Measurements from ENCODE around the gene KCNQ1.

DNA sequence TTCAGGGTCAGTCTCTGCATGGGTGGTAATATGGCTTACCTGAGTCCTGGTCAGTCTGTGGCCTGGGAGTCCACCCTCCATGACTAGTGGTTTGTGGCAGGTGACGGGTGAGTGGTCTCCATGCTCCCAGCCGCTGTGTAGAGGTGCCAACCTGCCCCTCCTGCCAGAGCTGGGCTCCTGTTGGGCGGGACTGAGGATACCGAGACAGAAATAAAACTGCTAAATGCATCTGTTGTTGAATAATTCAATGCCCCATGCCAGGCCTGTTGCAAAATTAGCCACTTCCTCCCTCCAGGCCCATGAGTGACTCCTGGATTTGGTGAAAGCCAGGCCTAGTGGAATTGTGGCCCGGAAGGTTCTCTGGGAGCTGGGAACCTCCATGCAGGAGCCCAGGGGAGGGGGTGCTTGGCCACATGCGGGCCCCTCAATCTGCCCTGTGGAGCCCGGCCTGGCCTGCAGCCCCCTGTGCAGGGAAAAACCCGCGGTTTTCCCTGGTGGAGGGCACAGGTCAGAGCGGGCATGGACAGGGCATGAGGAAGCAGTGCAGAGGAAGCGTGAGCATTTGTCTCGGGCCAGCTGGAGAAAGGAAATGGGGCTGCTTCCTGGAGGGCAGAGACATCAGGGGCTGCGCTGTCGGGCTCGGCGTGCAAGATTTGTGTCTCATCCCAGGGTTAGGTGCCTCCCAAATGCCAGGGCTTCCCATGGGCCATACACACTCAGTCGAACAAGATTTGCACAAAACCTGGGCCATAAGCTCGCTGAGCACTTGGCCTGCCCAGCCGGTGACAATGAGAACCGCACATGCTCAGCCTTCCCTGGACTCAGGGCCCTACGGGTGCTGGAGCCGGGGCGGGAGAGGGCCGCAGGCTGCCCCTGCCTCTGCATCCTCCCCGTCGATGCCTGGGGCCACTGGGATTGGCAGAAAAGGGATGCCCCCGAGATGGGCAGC, 66.9 kb downstream of the KCNQ1 start:
- TF ChIP-seq, protein P1, sequence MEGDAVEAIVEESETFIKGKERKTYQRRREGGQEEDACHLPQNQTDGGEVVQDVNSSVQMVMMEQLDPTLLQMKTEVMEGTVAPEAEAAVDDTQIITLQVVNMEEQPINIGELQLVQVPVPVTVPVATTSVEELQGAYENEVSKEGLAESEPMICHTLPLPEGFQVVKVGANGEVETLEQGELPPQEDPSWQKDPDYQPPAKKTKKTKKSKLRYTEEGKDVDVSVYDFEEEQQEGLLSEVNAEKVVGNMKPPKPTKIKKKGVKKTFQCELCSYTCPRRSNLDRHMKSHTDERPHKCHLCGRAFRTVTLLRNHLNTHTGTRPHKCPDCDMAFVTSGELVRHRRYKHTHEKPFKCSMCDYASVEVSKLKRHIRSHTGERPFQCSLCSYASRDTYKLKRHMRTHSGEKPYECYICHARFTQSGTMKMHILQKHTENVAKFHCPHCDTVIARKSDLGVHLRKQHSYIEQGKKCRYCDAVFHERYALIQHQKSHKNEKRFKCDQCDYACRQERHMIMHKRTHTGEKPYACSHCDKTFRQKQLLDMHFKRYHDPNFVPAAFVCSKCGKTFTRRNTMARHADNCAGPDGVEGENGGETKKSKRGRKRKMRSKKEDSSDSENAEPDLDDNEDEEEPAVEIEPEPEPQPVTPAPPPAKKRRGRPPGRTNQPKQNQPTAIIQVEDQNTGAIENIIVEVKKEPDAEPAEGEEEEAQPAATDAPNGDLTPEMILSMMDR (IDR thresholded peaks at IDR 0.05; ENCODE audit: extremely low read depth in 1 of 2, insufficient read depth in 1 of 2, low read depth in 1 of 2, low read length in 2 of 2), result no peak
- no peak for TF ChIP-seq MYC (IDR thresholded peaks at IDR 0.05; ENCODE audit: low read depth, low read length)
- TF ChIP-seq, protein P2, sequence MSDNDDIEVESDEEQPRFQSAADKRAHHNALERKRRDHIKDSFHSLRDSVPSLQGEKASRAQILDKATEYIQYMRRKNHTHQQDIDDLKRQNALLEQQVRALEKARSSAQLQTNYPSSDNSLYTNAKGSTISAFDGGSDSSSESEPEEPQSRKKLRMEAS (IDR thresholded peaks at IDR 0.05; ENCODE audit: insufficient read depth, insufficient read length), result no peak
- TF ChIP-seq POLR2A (IDR thresholded peaks at IDR 0.05; ENCODE audit: low read depth, low read length), result no peak
- TF ChIP-seq GATA2 (IDR thresholded peaks at IDR 0.05; ENCODE audit: insufficient read depth, insufficient read length, low read depth, low read length), result no peak
